ENCODE measurements around the gene RIMS4. TPM values are rescaled to one million over a fixed set of nuclear protein-coding genes. Genes with fewer than 3 reads are reported as not detected.

Gene RIMS4
- total RNA-seq, 1 donor from 2014 or later = not detected

GRCh38 chr20:44796758-44797457, 13.4 kb downstream of the RIMS4 start:
- intact Hi-C loops (cut with micrococcal nuclease) = no loop called here

- intact Hi-C loops (cut with micrococcal nuclease) = no loop called here
Measured at GRCh38 chr20:44796311-44796710, 14.0 kb downstream of the RIMS4 start.

- intact Hi-C loops (cut with micrococcal nuclease) = no loop called here
Measured at GRCh38 chr20:44795836-44796235, 14.5 kb downstream of the RIMS4 start.

DNA sequence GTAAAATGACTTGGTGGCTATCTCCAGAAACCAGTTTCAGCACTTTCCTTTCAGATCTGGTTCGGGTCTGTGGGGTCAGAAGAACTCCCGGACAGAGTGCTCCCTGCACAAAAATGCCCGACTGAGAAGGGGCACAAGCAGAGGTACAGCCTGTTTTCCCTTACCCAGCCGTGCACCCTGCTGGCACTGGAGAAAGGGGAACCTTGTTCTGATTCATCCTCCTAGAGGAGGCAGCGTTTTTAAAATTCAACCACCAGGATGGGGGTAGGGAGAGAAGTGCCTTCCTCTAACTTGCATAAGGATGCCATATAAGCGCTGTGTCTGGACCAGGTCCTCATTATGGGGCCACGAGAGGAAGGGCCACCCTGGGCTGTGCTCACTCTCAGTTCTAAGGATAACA, 17.6 kb downstream of the RIMS4 start:
- intact Hi-C loops (cut with micrococcal nuclease) = no loop called here

- intact Hi-C loops (cut with micrococcal nuclease) = no loop called here
Measured at GRCh38 chr20:44790638-44791393, 19.5 kb downstream of the RIMS4 start.

GRCh38 chr20:44788706-44789456, 21.5 kb downstream of the RIMS4 start:
- intact Hi-C loops (cut with micrococcal nuclease) = no loop called here

GRCh38 chr20:44787299-44787698, 23.0 kb downstream of the RIMS4 start:
- intact Hi-C loops (cut with micrococcal nuclease) = no loop called here

GRCh38 chr20:44785768-44786167, 24.6 kb downstream of the RIMS4 start:
- intact Hi-C loops (cut with micrococcal nuclease) = no loop called here

DNA sequence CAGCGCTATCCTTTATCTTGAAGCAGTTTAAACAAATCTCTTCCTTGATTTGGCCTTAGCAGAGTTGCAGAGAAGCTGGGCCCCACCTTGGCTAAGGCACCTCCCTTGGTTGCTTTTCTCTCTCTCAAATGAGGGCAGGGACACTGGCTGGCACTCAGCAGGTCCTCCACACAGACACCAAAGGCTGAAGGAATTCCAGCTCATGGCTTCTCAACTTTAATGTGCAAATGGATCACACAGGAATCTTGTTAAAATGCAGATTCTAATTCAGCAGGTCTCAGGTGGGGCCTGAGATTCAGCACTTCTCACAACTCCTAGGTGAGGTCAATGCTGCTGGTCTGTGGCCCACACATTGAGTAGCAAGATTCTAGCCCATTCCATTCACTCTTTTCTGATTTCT, 25.7 kb downstream of the RIMS4 start:
- intact Hi-C loops (cut with micrococcal nuclease) = no loop called here

GRCh38 chr20:44781791-44782190, 28.6 kb downstream of the RIMS4 start:
- intact Hi-C loops (cut with micrococcal nuclease) = no loop called here

DNA sequence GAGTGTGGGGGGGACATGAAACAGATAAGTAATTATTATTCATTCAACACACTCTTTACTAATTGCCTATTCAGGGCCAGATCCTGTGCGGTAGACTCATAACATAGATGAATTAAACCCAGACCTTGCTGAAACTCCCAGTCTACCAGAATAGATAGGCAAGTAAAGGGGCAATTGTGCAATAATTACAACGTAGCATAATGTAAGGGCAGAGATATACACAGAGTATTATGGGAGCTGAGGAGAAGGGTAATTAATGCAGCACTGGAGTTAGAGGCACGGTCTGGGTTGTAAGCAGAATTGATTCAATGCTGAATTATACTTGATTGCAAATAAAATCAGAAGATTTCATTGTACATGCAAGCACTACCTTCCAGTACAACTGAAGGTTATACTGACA, 29.2 kb downstream of the RIMS4 start:
- intact Hi-C loops (cut with micrococcal nuclease) = no loop called here

GRCh38 chr20:44780226-44780625, 30.1 kb downstream of the RIMS4 start:
- intact Hi-C loops (cut with micrococcal nuclease) = no loop called here

DNA sequence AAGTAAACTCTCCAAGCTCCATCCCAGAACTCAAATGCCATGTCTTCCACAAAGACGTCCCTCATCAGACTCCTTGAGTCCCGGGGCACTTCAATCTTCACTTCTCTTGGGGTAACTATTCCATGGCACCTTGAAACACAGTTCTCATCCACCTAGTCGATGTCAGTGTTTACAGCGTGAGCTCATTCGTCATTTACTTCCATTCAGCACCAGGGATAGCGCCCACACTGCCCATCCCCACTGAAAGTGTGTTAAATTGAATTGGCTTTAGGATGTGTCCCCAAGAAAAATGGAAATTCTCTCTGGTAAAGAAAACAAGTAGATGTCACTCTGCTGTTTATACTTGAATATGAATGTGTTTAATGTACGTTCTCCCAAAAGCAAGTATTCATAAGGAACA, 33.4 kb downstream of the RIMS4 start:
- intact Hi-C loops (cut with micrococcal nuclease) = no loop called here

DNA sequence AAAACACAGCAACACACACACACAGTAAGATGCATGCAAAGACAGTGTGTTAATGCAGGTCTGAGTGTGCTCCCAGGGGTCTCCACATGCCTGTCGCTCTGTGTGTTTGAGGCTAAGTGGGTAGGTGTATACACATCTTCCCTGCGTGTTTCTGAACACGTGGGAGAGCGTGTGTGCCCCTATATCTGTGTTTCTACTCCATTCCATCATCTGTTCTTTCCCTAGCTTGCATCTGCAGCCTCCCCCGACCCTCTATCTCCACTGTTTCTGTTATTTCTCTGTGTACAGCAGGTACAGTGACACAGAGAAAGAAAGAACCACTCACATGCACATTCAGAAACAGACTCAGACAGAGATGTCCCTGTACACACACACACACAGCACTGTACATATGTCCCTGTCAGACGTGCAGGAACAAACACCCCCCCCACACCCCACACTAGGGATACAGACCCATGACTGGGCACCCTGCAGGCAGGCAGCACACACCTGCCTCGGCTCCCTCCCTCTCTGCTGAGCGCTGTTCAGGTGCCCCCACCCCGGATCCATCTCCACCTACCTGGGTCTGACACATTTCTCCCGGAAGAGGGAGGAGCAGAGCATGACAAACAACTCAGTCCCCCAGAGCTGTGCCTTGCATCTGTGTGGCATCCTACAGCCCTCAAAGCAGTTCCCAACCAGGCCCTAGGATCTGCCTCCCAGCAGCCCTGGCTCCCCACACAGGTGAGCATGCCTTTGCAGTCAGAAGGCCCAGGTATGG, 37.1 kb downstream of the RIMS4 start:
- intact Hi-C loops (cut with micrococcal nuclease) = no loop called here

DNA sequence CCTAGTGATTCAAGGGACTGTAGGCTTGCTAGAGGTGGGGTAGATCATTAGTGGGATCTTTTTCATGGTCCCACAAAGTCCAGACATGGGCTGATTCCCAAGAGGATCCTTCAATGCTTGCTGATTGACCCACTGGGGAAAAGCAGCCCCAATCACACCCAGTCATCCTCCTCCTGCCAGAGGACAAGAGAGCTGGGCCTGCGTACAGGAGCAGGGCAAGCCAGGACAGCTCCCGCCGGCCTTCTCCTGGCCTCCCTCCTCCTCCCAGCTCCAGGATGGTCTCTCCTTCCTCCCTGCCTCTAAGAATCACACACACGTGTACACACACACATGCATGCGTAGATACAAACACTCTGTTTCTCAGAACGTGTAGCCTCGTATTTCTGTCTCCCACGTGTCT, 37.7 kb downstream of the RIMS4 start:
- intact Hi-C loops (cut with micrococcal nuclease) = no loop called here

DNA sequence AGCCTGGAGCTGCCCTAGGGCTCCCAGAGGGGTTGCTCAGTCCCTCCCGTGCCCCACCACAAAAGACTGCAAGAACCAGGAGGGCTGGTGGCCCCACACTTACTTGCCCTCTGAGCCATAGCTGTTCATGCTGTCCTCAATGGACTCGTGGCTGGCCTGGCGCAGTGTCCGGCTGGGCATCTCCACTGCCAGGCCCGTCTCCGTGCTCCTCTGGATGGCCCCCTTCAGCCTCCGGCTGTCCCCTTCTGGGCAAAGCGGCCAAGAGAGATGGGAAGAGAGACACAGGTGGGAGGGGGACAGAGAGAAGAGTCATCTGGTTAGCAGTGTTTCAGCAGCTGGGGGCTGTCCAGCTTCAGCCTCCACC, 39.2 kb downstream of the RIMS4 start:
- intact Hi-C loops (cut with micrococcal nuclease) = no loop called here

DNA sequence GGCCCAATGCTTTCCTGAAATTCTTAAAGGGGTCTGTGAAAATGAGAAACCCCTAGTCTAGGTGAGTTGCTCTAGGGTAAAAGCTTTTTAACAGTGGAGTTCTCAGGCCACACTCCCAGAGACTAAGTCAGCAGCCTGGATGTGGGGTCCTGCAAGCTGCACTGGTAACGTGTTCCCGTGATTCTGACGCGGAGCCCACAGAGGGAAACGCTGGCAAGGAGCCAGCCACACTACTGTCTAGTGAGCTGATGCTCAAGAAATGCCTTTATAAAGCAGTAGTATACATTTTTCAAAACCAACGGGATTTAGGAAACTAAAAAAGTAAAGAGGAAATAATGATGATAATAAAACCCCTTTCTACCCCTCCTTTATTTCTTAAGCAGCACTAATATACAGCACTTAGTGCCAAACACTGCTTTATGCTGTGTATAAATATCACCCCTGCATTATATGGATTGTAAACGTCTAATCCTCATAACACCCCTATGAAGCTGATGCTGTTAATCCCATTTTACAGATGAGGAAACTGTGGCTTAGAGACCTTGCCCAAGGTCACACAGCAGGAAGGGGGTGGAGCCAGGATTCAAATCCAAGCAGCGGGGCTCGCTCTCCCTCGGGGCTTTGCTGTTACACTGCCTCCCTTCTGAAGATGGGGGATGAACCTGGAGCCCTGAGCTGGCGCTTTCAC, 39.7 kb downstream of the RIMS4 start:
- intact Hi-C loops (cut with micrococcal nuclease) = no loop called here

GRCh38 chr20:44769481-44769863, 40.9 kb downstream of the RIMS4 start:
- intact Hi-C loops (cut with micrococcal nuclease) = no loop called here

DNA sequence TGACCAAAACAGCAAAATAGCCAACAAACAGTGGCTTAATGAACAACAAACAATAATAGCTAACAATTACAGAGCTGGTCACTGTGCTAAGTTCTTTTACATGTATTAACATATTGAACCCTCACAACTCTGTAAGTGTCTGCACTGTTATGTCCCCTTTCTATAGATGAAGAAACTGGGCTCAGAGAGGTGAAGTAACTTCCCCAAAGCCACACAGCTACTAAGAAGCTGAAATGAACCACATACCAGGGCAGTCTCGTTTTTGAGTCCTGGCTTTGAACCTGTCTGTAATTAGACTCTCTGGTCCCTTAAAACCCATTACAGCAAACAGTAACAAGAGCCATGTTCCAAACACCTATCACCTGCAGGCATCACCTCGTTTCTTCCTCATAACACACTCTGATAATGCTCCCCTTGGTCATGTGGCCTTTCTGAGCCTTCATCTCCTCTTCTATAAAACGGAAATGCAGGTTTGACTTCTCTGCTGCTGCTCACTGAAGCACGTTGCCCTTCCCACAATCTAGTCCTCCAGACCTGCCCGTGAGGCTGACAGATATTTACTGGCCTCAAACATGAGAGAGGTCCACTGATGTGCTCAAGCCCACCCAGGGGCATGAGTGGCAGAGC, 41.4 kb downstream of the RIMS4 start:
- intact Hi-C loops (cut with micrococcal nuclease) = no loop called here

DNA sequence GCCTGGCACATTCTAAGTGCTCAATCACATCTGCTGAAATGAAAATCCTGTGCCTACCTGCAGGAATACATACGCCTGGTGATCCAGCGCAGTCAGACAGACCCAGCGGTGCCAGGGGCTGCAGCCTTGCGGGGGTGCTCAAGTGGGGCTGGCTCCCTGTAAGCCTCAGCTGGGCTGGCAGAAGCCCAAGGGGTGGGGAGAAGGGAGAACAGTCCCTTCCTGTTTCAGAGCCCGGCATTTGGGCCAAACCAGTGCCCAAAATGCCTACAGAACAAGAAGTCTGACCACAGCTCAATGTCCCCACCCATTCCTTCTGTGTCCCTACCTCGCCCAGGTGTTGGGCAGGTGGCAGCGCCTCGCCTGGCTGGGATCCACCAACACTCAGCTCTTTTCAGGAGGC, 42.1 kb downstream of the RIMS4 start:
- intact Hi-C loops (cut with micrococcal nuclease) = no loop called here

Data from T-helper 2 cell treated with Interferon-gamma antibody and Interleukin-4, amounts not matched to agents 100 ng/mL and 5 ng/mL, for 36 hours (primary cell).